MCF 10A (cell line): Measurements from ENCODE around the gene ST3GAL3. TPM values are rescaled to one million over a fixed set of nuclear protein-coding genes. Genes with fewer than 3 reads are reported as not detected.
A peak's percentile ranks its signal among the peaks of the same experiment; 100 is the strongest.

Experiments
- BruUV-seq: library from RNA; stranded (reverse); fragments of 400-500 nt; replicated peaks from 2 replicates; lab custom pipeline; 2021; lab: Mats Ljungman, UMichigan
- CTCF ChIA-PET: fragments of 300-600 bp; sonication (Branson Sonifier 250); formaldehyde crosslinking; extraction: SDS; loops from one replicate; lab custom pipeline; 2021; ENCODE audit warnings: antibody characterized with exemption, inconsistent platforms; lab: Yijun Ruan, JAX
- POLR2A ChIA-PET: fragments of 300-600, 350-650 bp; sonication (Branson Sonifier 250); formaldehyde crosslinking; extraction: SDS; loops from one replicate; lab custom pipeline; 2020; ENCODE audit warnings: antibody characterized with exemption, inconsistent platforms; lab: Yijun Ruan, JAX
- DNase-seq: peaks from one replicate; pipeline ENCODE4 v3.0.0-alpha.2; 2018; ENCODE audit not compliant: unreplicated experiment
- H3K27ac Mint-ChIP-seq: one replicate; pipeline ENCODE4 v1.8.0; 2022; ENCODE audit warnings: mild to moderate bottlenecking, low read depth, mixed read lengths; ENCODE audit not compliant: unreplicated experiment
- H3K27me3 Mint-ChIP-seq: one replicate; pipeline ENCODE4 v1.8.0; 2022; ENCODE audit warnings: mixed read lengths; ENCODE audit not compliant: insufficient read depth, unreplicated experiment
- H3K36me3 Mint-ChIP-seq: one replicate; pipeline ENCODE4 v1.8.0; 2022; ENCODE audit warnings: mild to moderate bottlenecking, moderate library complexity, mixed read lengths; ENCODE audit not compliant: insufficient read depth, unreplicated experiment
- H3K4me1 Mint-ChIP-seq: one replicate; pipeline ENCODE4 v1.8.0; 2022; ENCODE audit warnings: mixed read lengths; ENCODE audit not compliant: insufficient read depth, unreplicated experiment
- H3K4me3 Mint-ChIP-seq: one replicate; pipeline ENCODE4 v1.8.0; 2022; ENCODE audit warnings: mild to moderate bottlenecking, moderate library complexity, mixed read lengths; ENCODE audit not compliant: unreplicated experiment
- H3K9me3 Mint-ChIP-seq: one replicate; pipeline ENCODE4 v1.8.0; 2022; ENCODE audit warnings: mixed read lengths; ENCODE audit not compliant: unreplicated experiment
- CTCF ChIP-seq: fragments of 200-600 bp; IDR thresholded peaks from one replicate; pipeline ENCODE4 v1.8.0; 2022; ENCODE audit warnings: antibody characterized with exemption, mild to moderate bottlenecking; ENCODE audit not compliant: unreplicated experiment
- intact Hi-C: fragments of 100-400 bp; cut with micrococcal nuclease; formaldehyde crosslinking; loops from 2 replicates; pipeline ENCODE4 v1.14.1; 2022
- total RNA-seq: library from RNA; stranded (reverse); gene quantifications from 2 replicates; pipeline ENCODE4 v1.2.3, GENCODE V29; 2022

ST3GAL3 gene
- total RNA-seq, 1 experiment from 2014 or later, result 24.2 TPM

GRCh38 chr1:43878440-43878839 lies 171.1 kb downstream of the ST3GAL3 start:
- DNase-seq, result no peak
- no peaks in the 10 kb centered on the region for H3K36me3 Mint-ChIP-seq
- no peak overlapping the region for H3K27ac Mint-ChIP-seq
- no peaks in the 10 kb centered on the region for H3K9me3 Mint-ChIP-seq
- H3K27me3 Mint-ChIP-seq, result no peaks in the 10 kb centered on the region
- no TSS peak for BruUV-seq
- ChIA-PET POLR2A (no interaction called here), CTCF (interaction anchor here (0.6 kb wide), 1 partner anchor 33 kb away, joined by 3 read pairs; no protein-coding TSS in a partner anchor)
- intact Hi-C loops, result no loop called here
- no peak for TF ChIP-seq CTCF
- H3K4me3 Mint-ChIP-seq, result no peak overlapping the region
- H3K4me1 Mint-ChIP-seq, result no peaks in the 10 kb centered on the region

- no TSS peak for BruUV-seq
- no peaks in the 10 kb centered on the region for H3K36me3 Mint-ChIP-seq
- intact Hi-C loops, result no loop called here
- no peaks in the 10 kb centered on the region for H3K4me1 Mint-ChIP-seq
- TF ChIP-seq CTCF, result no peak
- no peak overlapping the region for H3K4me3 Mint-ChIP-seq
- DNase-seq, result no peak
- no peaks in the 10 kb centered on the region for H3K9me3 Mint-ChIP-seq
- H3K27me3 Mint-ChIP-seq, result no peaks in the 10 kb centered on the region
- no peak overlapping the region for H3K27ac Mint-ChIP-seq
- CTCF ChIA-PET, result interaction anchor here (0.6 kb wide), 1 partner anchor 32 kb away, joined by 3 read pairs; no protein-coding TSS in a partner anchor
- POLR2A ChIA-PET, result interaction anchor here (0.5 kb wide), 1 partner anchor 67 kb away, joined by 3 read pairs; no protein-coding TSS in a partner anchor
Observed at GRCh38 chr1:43878854-43879253, 171.5 kb downstream of the ST3GAL3 start.

DNA sequence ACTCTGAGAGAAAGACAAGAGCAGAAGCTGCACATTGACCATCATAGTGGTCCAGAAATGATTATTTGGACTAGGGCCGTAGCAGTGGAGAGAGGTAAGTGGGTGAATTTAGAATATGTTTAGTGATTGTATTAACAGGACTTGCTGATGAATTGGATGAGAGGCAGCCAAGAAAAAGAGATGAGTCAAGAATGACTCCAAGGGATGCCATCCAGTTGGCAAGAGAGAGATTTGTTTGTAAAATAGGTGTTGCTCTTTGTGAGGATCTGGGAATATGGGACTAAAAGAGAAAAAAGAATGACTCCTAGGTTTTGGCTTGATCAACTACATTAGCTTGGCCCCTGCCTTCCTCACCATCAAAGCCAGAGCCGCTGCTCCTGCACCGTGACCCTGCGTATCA lies 172.1 kb downstream of the ST3GAL3 start:
- no peaks in the 10 kb centered on the region for H3K27me3 Mint-ChIP-seq
- peak; percentile 86 for DNase-seq
- no peaks in the 10 kb centered on the region for H3K36me3 Mint-ChIP-seq
- H3K4me3 Mint-ChIP-seq, result no peak overlapping the region
- TF ChIP-seq CTCF, result no peak
- no peaks in the 10 kb centered on the region for H3K4me1 Mint-ChIP-seq
- H3K9me3 Mint-ChIP-seq, result no peaks in the 10 kb centered on the region
- CTCF ChIA-PET, result interaction anchor here (0.7 kb wide), 1 partner anchor 18 kb away, joined by 3 read pairs; no protein-coding TSS in a partner anchor
- intact Hi-C loops, result no loop called here
- BruUV-seq, result no TSS peak
- POLR2A ChIA-PET, result interaction anchor here (0.5 to 1.0 kb wide), 2 partner anchors 11 to 66 kb away, joined by 3 read pairs; no protein-coding TSS in a partner anchor
- no peak overlapping the region for H3K27ac Mint-ChIP-seq

- Mint-ChIP-seq H3K36me3 (no peaks in the 10 kb centered on the region), H3K4me1 (no peaks in the 10 kb centered on the region), H3K27ac (no peak overlapping the region), H3K9me3 (no peaks in the 10 kb centered on the region), H3K27me3 (no peaks in the 10 kb centered on the region), H3K4me3 (no peak overlapping the region)
- ChIA-PET CTCF (interaction anchor here (0.6 kb wide), 1 partner anchor 1442 kb away, joined by 3 read pairs; no protein-coding TSS in a partner anchor), POLR2A (interaction anchor here (0.8 to 1.0 kb wide), 2 partner anchors 11 to 21 kb away, joined by 3 read pairs; no protein-coding TSS in a partner anchor)
- no peak for TF ChIP-seq CTCF
- DNase-seq, result no peak
- BruUV-seq, result no TSS peak
- intact Hi-C loops, result no loop called here
Observed at GRCh38 chr1:43879996-43880395, 172.7 kb downstream of the ST3GAL3 start.
